Right lobe of liver (tissue), 6 donors: ENCODE results near the gene BAMBI. TPM values are rescaled to one million over a fixed set of nuclear protein-coding genes. Genes with fewer than 3 reads are reported as not detected.
A peak's percentile ranks its signal among the peaks of the same experiment; 100 is the strongest.

Source experiments
- ATAC-seq, 4 donors: fragments of 200-7000 bp; cut with Tn5 transposase; one replicate each; pipeline ENCODE4 v1.9.1; 2020; ENCODE audit warnings: mild to moderate bottlenecking in 4 of 4, moderate library complexity in 4 of 4
- DNase-seq, 3 donors: peaks; one replicate each; pipeline ENCODE4 v3.0.0-alpha.2; 2020
- H3K27ac ChIP-seq, 3 donors: fragments of 200-600 bp; one replicate each; pipeline ENCODE4 v1.8.0; 2022
- H3K27me3 ChIP-seq, 2 donors: fragments of 200-600 bp; one replicate each; pipeline ENCODE4 v1.8.0; 2022
- H3K36me3 ChIP-seq, 4 donors: fragments of 200-600 bp; sonication (generic) in 1 of 4; one replicate each; pipeline versions ENCODE4 v1.5.1 to v1.8.0; 2017 to 2022; ENCODE audit warnings: control low read depth in 1 of 4
- H3K4me1 ChIP-seq, 4 donors: fragments of 200-600 bp; sonication (generic) in 1 of 4; one replicate each; pipeline versions ENCODE4 v1.5.1 to v1.8.0; 2017 to 2022; ENCODE audit warnings: control low read depth in 1 of 4
- H3K4me3 ChIP-seq, 3 donors: fragments of 200-600 bp; one replicate each; pipeline ENCODE4 v1.8.0; 2022
- H3K9me3 ChIP-seq, 4 donors: fragments of 200-600 bp; sonication (generic) in 1 of 4; one replicate each; pipeline versions ENCODE4 v1.5.1 to v1.8.0; 2017 to 2022; ENCODE audit warnings: control low read depth in 1 of 4
- CTCF ChIP-seq, 4 donors: fragments of 200-600 bp in 3 of 4; fragments of 450-650 bp in 1 of 4; IDR thresholded peaks; one replicate each; pipeline versions ENCODE4 v1.5.1 to v1.8.0; 2016 to 2022; ENCODE audit warnings: antibody characterized with exemption in 4 of 4, mild to moderate bottlenecking in 2 of 4
- POLR2A ChIP-seq: fragments of 450-650 bp; IDR thresholded peaks from one replicate; pipeline ENCODE4 v1.6.1; 2017; ENCODE audit warnings: antibody characterized with exemption, mild to moderate bottlenecking
- WGBS: methylation state at CpG from one replicate; pipeline ENCODE4 v1.1.6; 2018; ENCODE audit warnings: low coverage, low lambda C conversion rate; ENCODE audit not compliant: insufficient coverage; ENCODE audit errors: missing lambda C conversion rate; 5-methylcytosine and 5-hydroxymethylcytosine counted together
- intact Hi-C, 2 donors: fragments of 100-400 bp; cut with DNase I; formaldehyde crosslinking; loops; one replicate each; pipeline versions ENCODE4 v1.11.2 to v1.14.1; 2022
- total RNA-seq, 6 experiments: library from RNA; depleted of rRNA in 2 of 6; stranded (reverse); fragments of >200 nt in 2 of 6; fragmentation: NEBNext Ultra II Directional in 3 of 6; extraction: Animal tissue kit (Norgen Biotek cat#: 25700) in 3 of 6; gene quantifications; one replicate each; pipeline versions ENCODE4 v1.1.0 to v1.2.4, GENCODE V29; 2016 to 2023
- donor health status: DM: no; HTN: yes; CAD: no.
- donor health status: DM: no; HTN: no; CAD: no.
- donor health status: DM: no; HTN: no; CAD: no.
- donor health status: DM: no; HTN: yes; CAD: no.
- donor health status: DM: no; HTN: yes; CAD: no.

BAMBI gene
- total RNA-seq, 6 experiments from 2014 or later: 2.4 to 22.4 (median 7.2) TPM

GRCh38 chr10:28721318-28721951 lies 44.1 kb downstream of the BAMBI start:
- Histone ChIP-seq H3K9me3 (no peaks in the 10 kb centered on the region), H3K27ac (peak overlapping the region in 1 of 3 donors; percentile 1), H3K4me3 (peak overlapping the region; percentile 39 to 58 (median 46)), H3K4me1 (peaks cover 0 to 7% (median 0%) of the 10 kb centered on the region in 4 donors), H3K36me3 (no peaks in the 10 kb centered on the region), H3K27me3 (no peaks in the 10 kb centered on the region)
- 66% methylated on average over 11 of the region's 11 CpGs for WGBS
- intact Hi-C loops: no loop called here
- TF ChIP-seq POLR2A (no peak), CTCF (IDR thresholded peaks at IDR 0.05) (no peak)
- DNase-seq (no peak), ATAC-seq (no peak)

- peak; percentile 41 to 58 (median 52) for DNase-seq
- intact Hi-C loops: no loop called here
- peak overlapping the region; percentile 39 to 58 (median 46) for H3K4me3 ChIP-seq
- H3K36me3 ChIP-seq: no peaks in the 10 kb centered on the region
- peak; percentile 76 to 82 (median 79) for ATAC-seq
- peaks cover 0 to 7% (median 0%) of the 10 kb centered on the region in 4 donors for H3K4me1 ChIP-seq
- no peaks in the 10 kb centered on the region for H3K27me3 ChIP-seq
- no peak for TF ChIP-seq POLR2A
- no peak for TF ChIP-seq CTCF (IDR thresholded peaks at IDR 0.05)
- no peaks in the 10 kb centered on the region for H3K9me3 ChIP-seq
- peak overlapping the region in 1 of 3 donors; percentile 1 for H3K27ac ChIP-seq
- 4% methylated on average over 26 of the region's 46 CpGs for WGBS
Observed at GRCh38 chr10:28722065-28722803, 44.9 kb downstream of the BAMBI start.

GRCh38 chr10:28728366-28728765 lies 51.0 kb downstream of the BAMBI start:
- no peaks in the 10 kb centered on the region for H3K36me3 ChIP-seq
- DNase-seq: no peak
- intact Hi-C loops: no loop called here
- no peak for ATAC-seq
- H3K9me3 ChIP-seq: no peaks in the 10 kb centered on the region
- no peak overlapping the region for H3K4me3 ChIP-seq
- no peaks in the 10 kb centered on the region for H3K27me3 ChIP-seq
- TF ChIP-seq CTCF (IDR thresholded peaks at IDR 0.05): no peak
- TF ChIP-seq POLR2A: no peak
- H3K27ac ChIP-seq: no peak overlapping the region
- WGBS: 89% methylated on average over 1 of the region's 1 CpG
- peaks cover 0 to 10% (median 0%) of the 10 kb centered on the region in 4 donors for H3K4me1 ChIP-seq

- H3K36me3 ChIP-seq: no peaks in the 10 kb centered on the region
- peaks cover 0 to 10% (median 0%) of the 10 kb centered on the region in 4 donors for H3K4me1 ChIP-seq
- H3K27ac ChIP-seq: peak overlapping the region in 2 of 3 donors; percentile 41 to 57
- peak; percentile 66 to 80 (median 68) for ATAC-seq
- intact Hi-C loops: no loop called here
- no peaks in the 10 kb centered on the region for H3K27me3 ChIP-seq
- TF ChIP-seq CTCF (IDR thresholded peaks at IDR 0.05) (no peak), POLR2A (no peak)
- peak overlapping the region in 1 of 3 donors; percentile 14 for H3K4me3 ChIP-seq
- no peaks in the 10 kb centered on the region for H3K9me3 ChIP-seq
- WGBS: 46% methylated on average over 7 of the region's 7 CpGs
- DNase-seq: no peak
Observed at GRCh38 chr10:28730031-28730778, 52.9 kb downstream of the BAMBI start.
